ENCODE results near the gene CDKL1. TPM values are rescaled to one million over a fixed set of nuclear protein-coding genes. Genes with fewer than 3 reads are reported as not detected.
"Not testable (repeated sequence)": the region's sequence is repeated elsewhere in the genome, so short reads cannot be mapped to it uniquely, and the experiment has no call there.

The CDKL1 gene
- total and polyA plus RNA-seq, 5 experiments from 2014 or later = 0.90 to 9.0 (median 3.9) TPM

GRCh38 chr14:50314098-50314497 lies 82.6 kb downstream of the CDKL1 start:
- Mint-ChIP-seq H3K27ac (peak overlapping the region in 6 of 10 donors; percentile 20 to 99 (median 90)), H3K36me3 (peaks cover 0 to 14% (median 11%) of the 10 kb centered on the region in 3 donors), H3K4me1 (peaks cover 21 to 56% (median 50%) of the 10 kb centered on the region in 4 donors), H3K4me3 (peak overlapping the region in 7 of 10 donors; percentile 22 to 97 (median 45))
- POLR2A ChIA-PET, H3K9me3 Mint-ChIP-seq, H3K27me3 Mint-ChIP-seq, DNase-seq, ATAC-seq: not testable (repeated sequence)

- POLR2A ChIA-PET = interaction anchor here (0.6 to 2.2 kb wide), 10 partner anchors 8 to 782 kb away, joined by 3 to 9 read pairs (median 4); partner anchors contain the start of genes MAP4K5, NEMF, SOS2 and TRIM9
- Mint-ChIP-seq H3K4me3 (peak overlapping the region; percentile 91 to 99 (median 96)), H3K4me1 (peaks cover 20 to 52% (median 47%) of the 10 kb centered on the region in 4 donors), H3K27ac (peak overlapping the region; percentile 94 to 99 (median 98)), H3K27me3 (no peaks in the 10 kb centered on the region), H3K36me3 (peaks cover 0 to 16% (median 11%) of the 10 kb centered on the region in 3 donors), H3K9me3 (no peaks in the 10 kb centered on the region)
- DNase-seq (peak in 4 of 10 donors; percentile 55 to 80 (median 70)), ATAC-seq (peak; percentile 58 to 66)
These were observed 84.0 kb downstream of the CDKL1 start for GRCh38 chr14:50312734-50313054.

GRCh38 chr14:50311972-50312733 lies 84.5 kb downstream of the CDKL1 start, which contains the start of the genes DMAC2L and L2HGDH:
Gene DMAC2L, plus strand, starts transcription at chr14:50312324. Its CDS starts 9,164 bp downstream, at chr14:50321488.
Gene L2HGDH, minus strand, starts transcription at chr14:50312229. Its CDS starts 79 bp downstream, at chr14:50312150.
- peak within 1 kb of the TSS; percentile 91 to 99 (median 96) for H3K4me3 Mint-ChIP-seq
- DNase-seq (peak; percentile 78 to 93 (median 87)), ATAC-seq (peak; percentile 87 to 89)
- peaks cover 20 to 51% (median 44%) of the 10 kb centered on the region in 4 donors for H3K4me1 Mint-ChIP-seq
- no peaks in the 10 kb centered on the region for H3K27me3 Mint-ChIP-seq
- POLR2A ChIA-PET = interaction anchor here (0.6 to 2.2 kb wide), 14 partner anchors 9 to 783 kb away, joined by 3 to 9 read pairs (median 4); partner anchors contain the start of genes KLHDC2, MAP4K5, NEMF and SOS2
- peak within 1 kb of the TSS; percentile 94 to 99 (median 98) for H3K27ac Mint-ChIP-seq
- H3K36me3 Mint-ChIP-seq = peaks cover 0 to 16% (median 11%) of the 10 kb centered on the region in 3 donors
- H3K9me3 Mint-ChIP-seq = no peaks in the 10 kb centered on the region

- POLR2A ChIA-PET = interaction anchor here (0.7 to 2.2 kb wide), 12 partner anchors 8 to 784 kb away, joined by 3 to 9 read pairs (median 4); partner anchors contain the start of genes KLHDC2, MAP4K5, NEMF and SOS2
These were observed 85.2 kb downstream of the CDKL1 start for GRCh38 chr14:50311337-50311971.

GRCh38 chr14:50310445-50310844 lies 86.2 kb downstream of the CDKL1 start:
- Mint-ChIP-seq H3K4me3 (peak overlapping the region in 9 of 10 donors; percentile 25 to 93 (median 55)), H3K4me1 (peaks cover 15 to 35% (median 29%) of the 10 kb centered on the region in 4 donors), H3K27me3 (no peaks in the 10 kb centered on the region), H3K27ac (peak overlapping the region in 1 of 10 donors; percentile 43), H3K9me3 (no peaks in the 10 kb centered on the region), H3K36me3 (peaks cover 0 to 5% (median 5%) of the 10 kb centered on the region in 3 donors)
- ATAC-seq = no peak
- no peak for DNase-seq
- POLR2A ChIA-PET = interaction anchor here (2.2 kb wide), 1 partner anchor 79 kb away, joined by 9 read pairs; the partner anchor contains the start of gene SOS2

More at GRCh38 chr14:50311337-50311971, 85.2 kb downstream of the CDKL1 start:
- no peak for DNase-seq
- Mint-ChIP-seq H3K4me3 (peak overlapping the region; percentile 91 to 99 (median 96)), H3K27me3 (no peaks in the 10 kb centered on the region), H3K9me3 (no peaks in the 10 kb centered on the region), H3K27ac (peak overlapping the region; percentile 90 to 99 (median 98)), H3K36me3 (peaks cover 0 to 14% (median 11%) of the 10 kb centered on the region in 3 donors), H3K4me1 (peaks cover 19 to 44% (median 37%) of the 10 kb centered on the region in 4 donors)
- no peak for ATAC-seq

- H3K9me3 Mint-ChIP-seq = no peaks in the 10 kb centered on the region
- POLR2A ChIA-PET = no interaction called here
- H3K27me3 Mint-ChIP-seq = no peaks in the 10 kb centered on the region
- no peak for ATAC-seq
- H3K4me1 Mint-ChIP-seq = peaks cover 11 to 24% (median 18%) of the 10 kb centered on the region in 4 donors
- DNase-seq = no peak
- no peak overlapping the region for H3K4me3 Mint-ChIP-seq
- H3K27ac Mint-ChIP-seq = no peak overlapping the region
- H3K36me3 Mint-ChIP-seq = peaks cover 0 to 2% (median 0%) of the 10 kb centered on the region in 3 donors
These were observed 88.2 kb downstream of the CDKL1 start for GRCh38 chr14:50308363-50308915.

- ATAC-seq = no peak
- Mint-ChIP-seq H3K27ac (peak overlapping the region in 1 of 10 donors; percentile 45), H3K9me3 (no peaks in the 10 kb centered on the region), H3K27me3 (no peaks in the 10 kb centered on the region), H3K4me3 (no peak overlapping the region), H3K4me1 (peaks cover 0 to 6% (median 2%) of the 10 kb centered on the region in 4 donors), H3K36me3 (peaks cover 4 to 30% (median 6%) of the 10 kb centered on the region in 3 donors)
- POLR2A ChIA-PET = interaction anchor here (0.7 kb wide), 1 partner anchor 153 kb away, joined by 4 read pairs; no protein-coding TSS in a partner anchor
- no peak for DNase-seq
These were observed 92.8 kb downstream of the CDKL1 start for GRCh38 chr14:50303744-50304471.

GRCh38 chr14:50301914-50302313 lies 94.8 kb downstream of the CDKL1 start:
- ATAC-seq (no peak), DNase-seq (no peak)
- Mint-ChIP-seq H3K9me3 (no peaks in the 10 kb centered on the region), H3K4me1 (peaks cover 0 to 11% (median 4%) of the 10 kb centered on the region in 4 donors), H3K27ac (no peak overlapping the region), H3K27me3 (no peaks in the 10 kb centered on the region), H3K36me3 (peaks cover 6 to 43% (median 8%) of the 10 kb centered on the region in 3 donors), H3K4me3 (no peak overlapping the region)
- POLR2A ChIA-PET = interaction anchor here (1.1 kb wide), 1 partner anchor 10 kb away, joined by 3 read pairs; the partner anchor contains the start of genes DMAC2L and L2HGDH

- H3K9me3 Mint-ChIP-seq = no peaks in the 10 kb centered on the region
- H3K4me1 Mint-ChIP-seq = peaks cover 0 to 11% (median 4%) of the 10 kb centered on the region in 4 donors
- H3K27ac Mint-ChIP-seq = no peak overlapping the region
- ATAC-seq (no peak), DNase-seq (no peak)
- POLR2A ChIA-PET = no interaction called here
- no peak overlapping the region for H3K4me3 Mint-ChIP-seq
- peaks cover 6 to 45% (median 8%) of the 10 kb centered on the region in 3 donors for H3K36me3 Mint-ChIP-seq
- no peaks in the 10 kb centered on the region for H3K27me3 Mint-ChIP-seq
These were observed 97.1 kb downstream of the CDKL1 start for GRCh38 chr14:50299585-50299984.

- Mint-ChIP-seq H3K9me3 (no peaks in the 10 kb centered on the region), H3K4me1 (no peaks in the 10 kb centered on the region), H3K27me3 (no peaks in the 10 kb centered on the region), H3K36me3 (peaks cover 11 to 33% (median 30%) of the 10 kb centered on the region in 3 donors), H3K27ac (no peak overlapping the region), H3K4me3 (no peak overlapping the region)
- ATAC-seq (no peak), DNase-seq (no peak)
- POLR2A ChIA-PET = no interaction called here
These were observed 106.4 kb downstream of the CDKL1 start for GRCh38 chr14:50290306-50290705.

- Mint-ChIP-seq H3K27me3 (no peaks in the 10 kb centered on the region), H3K27ac (no peak overlapping the region), H3K9me3 (no peaks in the 10 kb centered on the region), H3K4me3 (no peak overlapping the region), H3K36me3 (peaks cover 4 to 26% (median 20%) of the 10 kb centered on the region in 3 donors), H3K4me1 (no peaks in the 10 kb centered on the region)
- DNase-seq = no peak
- POLR2A ChIA-PET = no interaction called here
- ATAC-seq = no peak
These were observed 108.5 kb downstream of the CDKL1 start for GRCh38 chr14:50288146-50288545.

Data from naive thymus-derived CD8-positive, alpha-beta T cell (primary cell).